C1 segment of cervical spinal cord (tissue), 14 donors: ENCODE results near the gene CENPN.
A peak's percentile ranks its signal among the peaks of the same experiment; 100 is the strongest.

ENCODE experiments used
- DNase-seq, 14 donors: peaks; one replicate each; lab custom pipeline; 2025; lab: John Stamatoyannopoulos, UW

CENPN gene

GRCh38 chr16:81006813-81007695 is at the start of gene CENPN, which contains the start of gene CMC2:
Gene CENPN, plus strand, starts transcription at chr16:81007214. Its CDS starts 4,726 bp downstream, at chr16:81011940.
Gene CMC2, minus strand, starts transcription at chr16:81006885. Its CDS starts 9,491 bp downstream, at chr16:80997394.
- peak; percentile 96 to 100 (median 99) for DNase-seq

- no peak for DNase-seq
These were observed 48.7 kb upstream of the CENPN start for GRCh38 chr16:80958284-80958683.

GRCh38 chr16:80962879-80963278 is 44.1 kb upstream of the CENPN start:
- DNase-seq, result no peak

GRCh38 chr16:80964351-80964750 is 42.7 kb upstream of the CENPN start:
- DNase-seq, result no peak

- DNase-seq, result no peak
These were observed 40.4 kb upstream of the CENPN start for GRCh38 chr16:80966617-80967016.

- DNase-seq, result no peak
These were observed 38.5 kb upstream of the CENPN start for GRCh38 chr16:80968386-80969113.

GRCh38 chr16:80969114-80969484 is 37.9 kb upstream of the CENPN start:
- DNase-seq, result no peak

GRCh38 chr16:80971819-80972218 is 35.2 kb upstream of the CENPN start:
- peak in 1 of 14 donors; percentile 49 for DNase-seq

- no peak for DNase-seq
These were observed 34.4 kb upstream of the CENPN start for GRCh38 chr16:80972611-80973010.

GRCh38 chr16:80973991-80974390 is 33.0 kb upstream of the CENPN start:
- DNase-seq, result no peak

- peak in 1 of 14 donors; percentile 49 for DNase-seq
These were observed 32.2 kb upstream of the CENPN start for GRCh38 chr16:80974649-80975376.

- no peak for DNase-seq
These were observed 30.1 kb upstream of the CENPN start for GRCh38 chr16:80976946-80977345.

GRCh38 chr16:80981103-80981502 is 25.9 kb upstream of the CENPN start:
- DNase-seq, result no peak

- DNase-seq, result no peak
These were observed 24.4 kb upstream of the CENPN start for GRCh38 chr16:80982646-80983045.

GRCh38 chr16:80984124-80984892 is 22.7 kb upstream of the CENPN start:
- DNase-seq, result no peak

- no peak for DNase-seq
These were observed 21.4 kb upstream of the CENPN start for GRCh38 chr16:80985611-80986010.

GRCh38 chr16:80986557-80986956 is 20.5 kb upstream of the CENPN start:
- DNase-seq, result no peak

- DNase-seq, result no peak
These were observed 18.3 kb upstream of the CENPN start for GRCh38 chr16:80988756-80989155.

GRCh38 chr16:80989801-80990200 is 17.2 kb upstream of the CENPN start:
- DNase-seq, result no peak

GRCh38 chr16:80990577-80990976 is 16.4 kb upstream of the CENPN start:
- DNase-seq, result no peak

- no peak for DNase-seq
These were observed 16.0 kb upstream of the CENPN start for GRCh38 chr16:80990978-80991377.
